HEK293 (cell line): ENCODE measurements around the gene SMIM27.

Source experiments
- CTCF ChIA-PET: fragments of 350-600 bp; formaldehyde crosslinking; extraction: SDS; loops from one replicate; lab custom pipeline; 2021; ENCODE audit warnings: antibody characterized with exemption; lab: Yijun Ruan, JAX
- POLR2A ChIA-PET: fragments of 300-600 bp; formaldehyde crosslinking; extraction: SDS; loops from one replicate; lab custom pipeline; 2020; ENCODE audit warnings: antibody characterized with exemption, inconsistent platforms; lab: Yijun Ruan, JAX
- H3K27ac ChIP-seq: fragments of 200-500 bp; sonication (Bioruptor generic); 2 replicates; pipeline ENCODE4 v1.5.1; 2014; ENCODE audit warnings: low read depth, low read length, control low read depth, inconsistent platforms; ENCODE audit errors: extremely low read depth
- H3K36me3 ChIP-seq, 2 experiments: fragments of 200-500 bp in 1 of 2; sonication (Bioruptor generic) in 1 of 2; 1 replicate in 1 of 2; 2 replicates in 1 of 2; pipeline ENCODE4 v1.5.1; 2014 to 2017; ENCODE audit warnings: inconsistent platforms in 2 of 2, low read length in 2 of 2; ENCODE audit not compliant: control insufficient read depth in 2 of 2, insufficient read depth in 1 of 2
- H3K4me1 ChIP-seq: fragments of 200-500 bp; sonication (Bioruptor generic); 2 replicates; pipeline ENCODE4 v1.5.1; 2014; ENCODE audit warnings: mild to moderate bottlenecking, low read length, inconsistent platforms; ENCODE audit not compliant: control insufficient read depth, insufficient read depth
- H3K4me3 ChIP-seq: 2 replicates; pipeline ENCODE4 v1.5.1; 2011; ENCODE audit warnings: low read depth, mild to moderate bottlenecking, control low read depth, low read length, moderate library complexity
- H3K9me3 ChIP-seq: fragments of 200-500 bp; sonication (Bioruptor generic); 2 replicates; pipeline ENCODE4 v1.5.1; 2014; ENCODE audit warnings: low read depth, low read length, inconsistent platforms; ENCODE audit not compliant: control insufficient read depth, insufficient read depth
- GLIS1 ChIP-seq: fragments of 450-650 bp; formaldehyde crosslinking; IDR thresholded peaks from 2 replicates; pipeline ENCODE4 v1.5.1; 2016; ENCODE audit warnings: missing biosample characterization, missing genetic modification characterization
- IKZF3 ChIP-seq: fragments of 450-650 bp; IDR thresholded peaks from 2 replicates; pipeline ENCODE4 v1.5.0; 2018; ENCODE audit warnings: missing biosample characterization, mild to moderate bottlenecking, missing genetic modification characterization, moderate library complexity
- MZF1 ChIP-seq: fragments of 450-650 bp; formaldehyde crosslinking; IDR thresholded peaks from 2 replicates; pipeline ENCODE4 v1.5.1; 2017; ENCODE audit warnings: missing biosample characterization, missing genetic modification characterization, borderline replicate concordance
- SCRT1 ChIP-seq: fragments of 450-650 bp; formaldehyde crosslinking; IDR thresholded peaks from 2 replicates; pipeline ENCODE4 v1.5.1; 2016; ENCODE audit warnings: missing biosample characterization, missing genetic modification characterization, borderline replicate concordance
- SCRT2 ChIP-seq: fragments of 450-650 bp; formaldehyde crosslinking; IDR thresholded peaks from 2 replicates; pipeline ENCODE4 v1.5.1; 2016; ENCODE audit warnings: missing biosample characterization, missing genetic modification characterization
- ZBTB7A ChIP-seq: fragments of 450-650 bp; formaldehyde crosslinking; IDR thresholded peaks from 2 replicates; pipeline ENCODE4 v1.5.1; 2016; ENCODE audit warnings: low read depth, missing biosample characterization, missing genetic modification characterization
- ZNF239 ChIP-seq: fragments of 450-650 bp; formaldehyde crosslinking; IDR thresholded peaks from 2 replicates; pipeline ENCODE4 v1.5.1; 2016; ENCODE audit warnings: missing biosample characterization, missing genetic modification characterization
- ZNF341 ChIP-seq: fragments of 450-650 bp; formaldehyde crosslinking; IDR thresholded peaks from 2 replicates; pipeline ENCODE4; 2016; ENCODE audit warnings: low read depth, missing biosample characterization, missing genetic modification characterization
- ZNF529 ChIP-seq: fragments of 450-650 bp; formaldehyde crosslinking; IDR thresholded peaks from 2 replicates; pipeline ENCODE4 v1.5.1; 2017; ENCODE audit warnings: missing genetic modification characterization, missing biosample characterization; ENCODE audit not compliant: insufficient replicate concordance
- ZNF571 ChIP-seq: fragments of 450-650 bp; formaldehyde crosslinking; IDR thresholded peaks from 2 replicates; pipeline ENCODE4 v1.5.0; 2017; ENCODE audit warnings: missing biosample characterization, missing genetic modification characterization
- TF ChIP-seq, protein P1 (sequence below): fragments of 450-650 bp; formaldehyde crosslinking; conservative IDR thresholded peaks from 2 replicates; pipeline ENCODE4 v1.5.1; 2016; ENCODE audit warnings: low read depth, missing biosample characterization, missing genetic modification characterization
- TF ChIP-seq, protein P2 (sequence below): fragments of 450-650 bp; formaldehyde crosslinking; IDR thresholded peaks from 2 replicates; pipeline ENCODE4 v1.5.1; 2017; ENCODE audit warnings: missing biosample characterization, mild to moderate bottlenecking, missing genetic modification characterization, moderate library complexity
- TF ChIP-seq, protein P3 (sequence below): fragments of 450-650 bp; formaldehyde crosslinking; IDR thresholded peaks from 2 replicates; pipeline ENCODE4 v1.5.1; 2017; ENCODE audit warnings: missing biosample characterization, missing genetic modification characterization

The SMIM27 gene

DNA sequence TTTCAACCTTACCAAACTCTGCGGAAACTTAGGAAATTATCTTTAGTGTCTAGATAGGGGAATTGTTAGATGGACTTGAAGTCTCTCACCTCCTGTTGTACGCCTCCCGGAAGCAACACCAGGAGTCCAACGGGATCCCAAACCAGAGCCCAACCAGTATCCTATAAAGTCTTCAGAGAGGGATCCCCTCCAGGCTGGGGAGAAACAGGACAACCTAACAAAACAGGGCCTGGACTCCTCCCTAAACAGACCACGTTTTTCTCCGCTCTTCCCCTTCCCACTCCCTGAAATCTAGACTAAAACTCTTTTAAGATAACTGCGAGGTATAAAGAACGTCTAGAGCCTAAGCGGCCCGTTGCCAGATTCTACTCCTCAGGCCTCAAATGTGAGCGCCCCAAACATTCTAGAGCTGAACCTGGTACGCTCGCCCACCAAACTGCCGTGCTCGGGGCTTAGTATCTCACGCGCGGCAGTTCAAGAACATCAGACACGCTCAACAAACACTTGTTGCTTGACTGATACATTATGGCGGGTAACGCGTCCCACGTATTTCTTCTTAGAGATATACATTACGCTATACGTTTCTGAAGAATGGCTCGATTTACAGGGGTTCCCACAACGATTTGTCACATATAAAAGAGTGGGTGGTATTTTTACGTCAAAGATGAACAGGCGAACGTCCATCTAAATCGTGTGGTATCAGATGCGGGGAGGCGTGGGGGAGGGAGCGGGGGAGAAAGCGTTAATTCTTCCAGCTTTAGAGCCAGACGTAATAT is 663 bp upstream of the SMIM27 start:
- Histone ChIP-seq H3K27ac (peak overlapping the region; percentile 91), H3K36me3 (peaks cover 0 to 18% of the 10 kb centered on the region in 2 experiments; a peak in 2 of 3 replicates), H3K9me3 (no peaks in the 10 kb centered on the region), H3K4me1 (0 out of 2 replicates have a peak, but pooled peaks cover 4% of the 10 kb centered on the region), H3K4me3 (peak overlapping the region; percentile 84)
- TF ChIP-seq ZBTB7A (tag by site-specific recombination), result no peak
- peak; percentile 89 for TF ChIP-seq SCRT1 (tag by site-specific recombination)
- TF ChIP-seq IKZF3, result 0 out of 2 replicates have a peak, but pooled peaks have one; percentile 58
- TF ChIP-seq, protein P1, sequence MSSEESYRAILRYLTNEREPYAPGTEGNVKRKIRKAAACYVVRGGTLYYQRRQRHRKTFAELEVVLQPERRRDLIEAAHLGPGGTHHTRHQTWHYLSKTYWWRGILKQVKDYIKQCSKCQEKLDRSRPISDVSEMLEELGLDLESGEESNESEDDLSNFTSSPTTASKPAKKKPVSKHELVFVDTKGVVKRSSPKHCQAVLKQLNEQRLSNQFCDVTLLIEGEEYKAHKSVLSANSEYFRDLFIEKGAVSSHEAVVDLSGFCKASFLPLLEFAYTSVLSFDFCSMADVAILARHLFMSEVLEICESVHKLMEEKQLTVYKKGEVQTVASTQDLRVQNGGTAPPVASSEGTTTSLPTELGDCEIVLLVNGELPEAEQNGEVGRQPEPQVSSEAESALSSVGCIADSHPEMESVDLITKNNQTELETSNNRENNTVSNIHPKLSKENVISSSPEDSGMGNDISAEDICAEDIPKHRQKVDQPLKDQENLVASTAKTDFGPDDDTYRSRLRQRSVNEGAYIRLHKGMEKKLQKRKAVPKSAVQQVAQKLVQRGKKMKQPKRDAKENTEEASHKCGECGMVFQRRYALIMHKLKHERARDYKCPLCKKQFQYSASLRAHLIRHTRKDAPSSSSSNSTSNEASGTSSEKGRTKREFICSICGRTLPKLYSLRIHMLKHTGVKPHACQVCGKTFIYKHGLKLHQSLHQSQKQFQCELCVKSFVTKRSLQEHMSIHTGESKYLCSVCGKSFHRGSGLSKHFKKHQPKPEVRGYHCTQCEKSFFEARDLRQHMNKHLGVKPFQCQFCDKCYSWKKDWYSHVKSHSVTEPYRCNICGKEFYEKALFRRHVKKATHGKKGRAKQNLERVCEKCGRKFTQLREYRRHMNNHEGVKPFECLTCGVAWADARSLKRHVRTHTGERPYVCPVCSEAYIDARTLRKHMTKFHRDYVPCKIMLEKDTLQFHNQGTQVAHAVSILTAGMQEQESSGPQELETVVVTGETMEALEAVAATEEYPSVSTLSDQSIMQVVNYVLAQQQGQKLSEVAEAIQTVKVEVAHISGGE, result peak; percentile 61
- TF ChIP-seq SCRT2 (tag by site-specific recombination), result peak; percentile 99
- TF ChIP-seq ZNF239 (tag by site-specific recombination), result no peak
- peak; percentile 11 for TF ChIP-seq MZF1 (tag by site-specific recombination)
- TF ChIP-seq ZNF341 (tag by site-specific recombination), result peak; percentile 39
- TF ChIP-seq, protein P2, sequence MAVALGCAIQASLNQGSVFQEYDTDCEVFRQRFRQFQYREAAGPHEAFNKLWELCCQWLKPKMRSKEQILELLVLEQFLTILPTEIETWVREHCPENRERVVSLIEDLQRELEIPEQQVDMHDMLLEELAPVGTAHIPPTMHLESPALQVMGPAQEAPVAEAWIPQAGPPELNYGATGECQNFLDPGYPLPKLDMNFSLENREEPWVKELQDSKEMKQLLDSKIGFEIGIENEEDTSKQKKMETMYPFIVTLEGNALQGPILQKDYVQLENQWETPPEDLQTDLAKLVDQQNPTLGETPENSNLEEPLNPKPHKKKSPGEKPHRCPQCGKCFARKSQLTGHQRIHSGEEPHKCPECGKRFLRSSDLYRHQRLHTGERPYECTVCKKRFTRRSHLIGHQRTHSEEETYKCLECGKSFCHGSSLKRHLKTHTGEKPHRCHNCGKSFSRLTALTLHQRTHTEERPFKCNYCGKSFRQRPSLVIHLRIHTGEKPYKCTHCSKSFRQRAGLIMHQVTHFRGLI (tag by site-specific recombination), result peak; percentile 99
- TF ChIP-seq, protein P3, sequence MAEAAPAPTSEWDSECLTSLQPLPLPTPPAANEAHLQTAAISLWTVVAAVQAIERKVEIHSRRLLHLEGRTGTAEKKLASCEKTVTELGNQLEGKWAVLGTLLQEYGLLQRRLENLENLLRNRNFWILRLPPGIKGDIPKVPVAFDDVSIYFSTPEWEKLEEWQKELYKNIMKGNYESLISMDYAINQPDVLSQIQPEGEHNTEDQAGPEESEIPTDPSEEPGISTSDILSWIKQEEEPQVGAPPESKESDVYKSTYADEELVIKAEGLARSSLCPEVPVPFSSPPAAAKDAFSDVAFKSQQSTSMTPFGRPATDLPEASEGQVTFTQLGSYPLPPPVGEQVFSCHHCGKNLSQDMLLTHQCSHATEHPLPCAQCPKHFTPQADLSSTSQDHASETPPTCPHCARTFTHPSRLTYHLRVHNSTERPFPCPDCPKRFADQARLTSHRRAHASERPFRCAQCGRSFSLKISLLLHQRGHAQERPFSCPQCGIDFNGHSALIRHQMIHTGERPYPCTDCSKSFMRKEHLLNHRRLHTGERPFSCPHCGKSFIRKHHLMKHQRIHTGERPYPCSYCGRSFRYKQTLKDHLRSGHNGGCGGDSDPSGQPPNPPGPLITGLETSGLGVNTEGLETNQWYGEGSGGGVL (tag by site-specific recombination), result no peak
- no peak for TF ChIP-seq ZNF571
- ChIA-PET CTCF (interaction anchor here (0.6 to 7.4 kb wide), 11 partner anchors 8 to 173 kb away, joined by 3 to 44 read pairs (median 4); partner anchors contain the start of gene RIGI), POLR2A (interaction anchor here (0.6 to 3.4 kb wide), 17 partner anchors 14 to 474 kb away, joined by 3 to 36 read pairs (median 5); partner anchors contain the start of genes ACO1, DNAJA1 and RIGI)

- ChIA-PET CTCF (interaction anchor here (1.5 to 1.9 kb wide), 3 partner anchors 26 to 175 kb away, joined by 5 to 7 read pairs (median 6); partner anchors contain the start of gene RIGI), POLR2A (interaction anchor here (0.8 kb wide), 1 partner anchor 29 kb away, joined by 3 read pairs; no protein-coding TSS in a partner anchor)
- no peak overlapping the region for H3K27ac ChIP-seq
Observed at GRCh38 chr9:32554107-32554506, 2.0 kb downstream of the SMIM27 start.

More at GRCh38 chr9:32554107-32554506, 2.0 kb downstream of the SMIM27 start:
- Histone ChIP-seq H3K36me3 (peaks cover 0 to 5% of the 10 kb centered on the region in 2 experiments; a peak in 2 of 3 replicates), H3K9me3 (no peaks in the 10 kb centered on the region), H3K4me3 (no peak overlapping the region), H3K4me1 (0 out of 2 replicates have a peak, but pooled peaks cover 4% of the 10 kb centered on the region)
- TF ChIP-seq GLIS1 (0 out of 2 replicates have a peak, but pooled peaks have one; percentile 6), ZNF529 (tag by site-specific recombination) (no peak)
